GM18498 (cell line): ENCODE measurements around the gene MIEF2.

Source experiments
- ATAC-seq: cut with Tn5 transposase; IDR thresholded peaks from one replicate; pipeline ENCODE4 v1.9.1; 2021; ENCODE audit warnings: mild to moderate bottlenecking, moderate library complexity; ENCODE audit not compliant: unreplicated experiment

Gene MIEF2

DNA sequence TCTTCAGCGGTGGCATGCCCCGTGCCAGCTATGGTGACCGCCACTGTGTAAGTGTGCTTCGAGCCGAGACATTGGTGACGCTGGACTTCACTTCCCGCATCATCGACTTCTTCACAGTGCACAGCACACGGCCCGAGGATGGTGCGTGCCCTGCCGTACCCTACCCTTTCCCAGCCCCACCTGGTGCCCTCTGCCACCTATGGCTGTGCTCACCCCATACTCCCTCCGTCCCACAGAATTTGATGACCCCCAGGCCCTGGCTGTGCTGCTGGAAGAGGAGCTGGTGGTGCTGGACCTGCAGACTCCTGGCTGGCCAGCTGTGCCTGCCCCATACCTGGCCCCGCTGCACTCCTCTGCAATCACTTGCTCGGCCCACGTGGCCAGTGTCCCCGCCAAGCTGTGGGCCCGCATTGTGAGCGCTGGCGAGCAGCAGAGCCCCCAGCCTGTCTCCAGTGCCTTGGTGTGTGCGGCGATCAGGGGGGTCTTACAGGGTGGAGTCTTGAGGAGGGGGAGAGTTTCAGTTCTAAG, 25.5 kb upstream of the MIEF2 start:
- no peak for ATAC-seq

GRCh38 chr17:18235743-18236256, 24.7 kb upstream of the MIEF2 start:
- no peak for ATAC-seq

DNA sequence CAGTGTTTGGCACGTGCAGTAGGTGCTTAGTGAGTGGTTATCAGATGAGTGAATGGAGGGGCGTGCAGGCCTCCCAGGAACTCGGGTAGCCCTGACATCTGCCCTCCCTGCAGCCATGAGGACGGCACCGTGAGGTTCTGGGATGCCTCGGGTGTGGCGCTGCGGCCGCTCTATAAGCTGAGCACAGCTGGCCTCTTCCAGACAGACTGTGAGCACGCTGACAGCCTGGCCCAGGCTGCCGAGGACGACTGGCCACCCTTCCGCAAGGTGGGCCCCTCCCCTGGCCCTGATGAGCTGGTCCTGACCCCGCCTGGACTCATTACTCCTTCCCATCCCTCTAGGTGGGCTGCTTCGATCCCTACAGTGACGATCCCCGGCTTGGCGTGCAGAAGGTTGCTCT, 24.0 kb upstream of the MIEF2 start:
- no peak for ATAC-seq

DNA sequence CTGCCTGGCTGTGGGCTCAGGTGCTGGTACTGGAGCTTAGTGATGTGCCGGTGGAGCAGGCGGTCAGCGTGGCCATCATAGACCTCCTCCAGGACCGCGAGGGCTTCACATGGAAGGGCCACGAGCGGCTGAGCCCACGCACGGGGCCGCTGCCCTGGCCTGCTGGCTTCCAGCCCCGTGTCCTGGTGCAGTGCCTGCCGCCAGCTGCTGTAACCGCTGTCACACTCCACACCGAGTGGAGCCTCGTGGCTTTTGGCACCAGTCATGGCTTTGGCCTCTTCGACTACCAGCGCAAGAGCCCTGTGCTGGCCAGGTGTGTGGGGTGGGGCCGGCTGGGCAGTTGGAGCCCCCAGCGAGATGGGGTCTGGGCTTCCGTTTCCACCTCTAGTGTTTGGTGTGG, 23.0 kb upstream of the MIEF2 start:
- ATAC-seq: no peak

GRCh38 chr17:18238299-18238698, 22.2 kb upstream of the MIEF2 start:
- no peak for ATAC-seq

DNA sequence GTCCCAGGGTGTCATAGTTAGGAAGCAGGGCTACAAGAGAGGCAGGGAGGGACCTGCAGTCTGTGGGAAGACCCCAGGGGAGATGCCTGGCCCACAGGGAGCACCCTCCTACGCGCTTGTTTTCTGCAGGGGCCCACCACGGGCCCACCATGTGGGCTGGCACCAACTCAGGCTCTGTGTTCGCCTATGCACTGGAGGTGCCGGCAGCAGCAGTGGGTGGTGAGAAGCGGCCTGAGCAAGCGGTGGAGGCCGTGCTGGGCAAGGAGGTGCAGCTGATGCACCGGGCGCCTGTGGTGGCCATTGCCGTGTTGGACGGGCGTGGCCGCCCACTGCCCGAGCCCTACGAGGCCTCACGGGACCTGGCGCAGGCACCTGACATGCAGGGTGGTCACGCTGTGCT, 20.0 kb upstream of the MIEF2 start:
- ATAC-seq: no peak

DNA sequence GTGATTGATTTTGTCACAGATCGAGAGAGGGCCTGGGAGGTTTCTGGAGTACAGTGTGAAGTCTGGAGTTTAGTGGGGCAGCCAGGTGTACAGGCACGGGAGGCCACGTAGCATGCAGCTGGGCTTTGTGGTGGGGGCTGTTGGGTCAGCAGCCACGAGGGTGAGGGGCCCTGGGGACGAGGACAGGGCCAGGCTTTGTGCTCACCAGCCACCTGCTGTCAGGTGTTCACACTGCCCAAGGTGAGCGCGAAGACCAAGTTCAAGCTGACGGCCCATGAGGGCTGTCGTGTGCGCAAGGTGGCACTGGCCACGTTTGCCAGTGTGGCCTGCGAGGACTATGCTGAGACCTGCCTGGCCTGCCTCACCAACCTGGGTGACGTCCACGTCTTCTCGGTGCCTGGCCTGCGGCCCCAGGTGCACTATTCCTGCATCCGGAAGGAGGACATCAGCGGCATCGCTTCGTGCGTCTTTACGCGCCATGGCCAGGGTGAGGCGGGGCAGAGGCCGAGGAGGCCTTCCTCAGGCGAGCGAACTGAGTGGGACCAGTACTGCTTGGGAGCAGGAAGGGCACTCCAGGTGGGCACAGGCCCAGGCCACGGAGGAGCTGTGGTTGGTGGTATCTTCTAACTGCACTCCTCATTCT, 19.1 kb upstream of the MIEF2 start:
- no peak for ATAC-seq

GRCh38 chr17:18245038-18245776, 15.3 kb upstream of the MIEF2 start:
- no peak for ATAC-seq

GRCh38 chr17:18246109-18246725, 14.2 kb upstream of the MIEF2 start:
- ATAC-seq: no peak

- no peak for ATAC-seq
These were observed 13.4 kb upstream of the MIEF2 start for GRCh38 chr17:18246880-18247612.

- ATAC-seq: no peak
These were observed 12.9 kb upstream of the MIEF2 start for GRCh38 chr17:18247613-18248001.

GRCh38 chr17:18248300-18248731, 12.1 kb upstream of the MIEF2 start:
- peak; percentile 46 for ATAC-seq

DNA sequence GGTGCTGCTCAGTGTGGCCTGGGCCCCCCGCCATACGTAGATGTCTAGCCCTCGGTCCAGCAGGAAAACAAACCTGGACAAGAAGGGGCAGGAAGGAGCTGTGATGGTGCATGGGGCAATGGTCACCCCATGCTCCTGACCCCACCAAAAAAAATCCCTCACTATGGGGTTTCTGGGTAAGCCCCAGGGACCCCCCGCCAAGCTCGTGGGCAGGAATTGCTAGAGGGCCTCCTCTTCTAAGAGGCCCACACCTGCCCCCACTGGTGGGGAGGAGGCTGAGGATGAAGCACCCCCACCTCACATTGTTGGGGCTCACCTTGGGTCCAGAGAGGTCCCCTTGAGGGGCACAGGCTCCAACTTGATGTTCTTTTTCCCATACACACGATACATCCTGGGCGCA, 11.7 kb upstream of the MIEF2 start:
- no peak for ATAC-seq

- no peak for ATAC-seq
These were observed 10.2 kb upstream of the MIEF2 start for GRCh38 chr17:18250259-18250658.

GRCh38 chr17:18250708-18251107, 9.8 kb upstream of the MIEF2 start:
- ATAC-seq: no peak

DNA sequence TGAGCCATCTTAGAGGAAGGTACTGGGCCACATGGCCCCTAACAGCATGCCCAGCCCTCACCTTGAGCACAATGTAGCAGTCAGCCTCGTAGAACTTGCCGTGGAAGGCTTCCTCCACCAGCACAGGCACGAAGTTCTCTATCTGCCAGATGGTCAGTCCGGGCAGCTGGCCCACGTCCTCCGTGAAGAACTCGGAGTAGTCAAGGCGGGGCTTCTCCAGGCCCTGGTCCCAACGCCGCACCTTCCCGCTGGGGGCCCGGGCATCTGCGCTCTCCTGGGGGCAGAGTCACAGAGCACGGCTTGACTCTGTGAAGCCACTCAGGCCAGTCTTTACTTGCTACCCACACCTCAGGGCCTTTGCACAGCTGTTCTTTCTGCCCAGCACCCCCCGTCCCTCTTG, 9.3 kb upstream of the MIEF2 start:
- ATAC-seq: no peak

GRCh38 chr17:18252160-18252559, 8.3 kb upstream of the MIEF2 start:
- no peak for ATAC-seq

GRCh38 chr17:18253187-18253884, 7.1 kb upstream of the MIEF2 start:
- no peak for ATAC-seq

GRCh38 chr17:18253947-18254821, 6.3 kb upstream of the MIEF2 start:
- no peak for ATAC-seq
